Suprapubic skin (tissue), 3 donors: ENCODE measurements around the gene GRAP2.

Experiments used
- CTCF ChIP-seq, 2 donors: fragments of 200-600 bp in 1 of 2; fragments of 450-650 bp in 1 of 2; sonication (generic) in 1 of 2; IDR thresholded peaks; one replicate each; pipeline ENCODE4 v1.5.1; 2016 to 2019; ENCODE audit warnings: antibody characterized with exemption in 2 of 2, mild to moderate bottlenecking in 1 of 2, moderate library complexity in 1 of 2
- EP300 ChIP-seq: sonication (generic); formaldehyde crosslinking; IDR thresholded peaks from one replicate; pipeline ENCODE4 v1.6.1; 2017; ENCODE audit warnings: antibody characterized with exemption

- TF ChIP-seq CTCF (IDR thresholded peaks at IDR 0.05) (no peak), EP300 (no peak)
Observed at GRCh38 chr22:39851606-39852315, 49.1 kb upstream of the GRAP2 start.
